Loucy (cell line): ENCODE measurements around the gene CLN5.

Source experiments
- H2AFZ ChIP-seq: fragments of 200-600 bp; sonication (generic); 2 replicates; pipeline ENCODE4 v1.6.0; 2016; ENCODE audit warnings: antibody characterized with exemption, mild to moderate bottlenecking, low read length, moderate library complexity
- H3F3A ChIP-seq: fragments of 200-600 bp; 2 replicates; pipeline ENCODE4 v1.6.0; 2016; ENCODE audit warnings: antibody characterized with exemption, low read depth, mild to moderate bottlenecking
- H3K27me3 ChIP-seq: fragments of 200-600 bp; sonication (generic); 2 replicates; pipeline ENCODE4 v1.6.1; 2014; ENCODE audit warnings: low read length, mild to moderate bottlenecking; ENCODE audit not compliant: insufficient read depth, poor library complexity, severe bottlenecking
- H3K36me3 ChIP-seq: fragments of 200-600 bp; sonication (generic); 2 replicates; pipeline ENCODE4 v1.6.1; 2016; ENCODE audit warnings: low read length; ENCODE audit not compliant: insufficient read depth
- H3K4me1 ChIP-seq: fragments of 200-600 bp; sonication (generic); 2 replicates; pipeline ENCODE4 v1.5.1; 2014; ENCODE audit warnings: low read length, mild to moderate bottlenecking; ENCODE audit not compliant: insufficient read depth, poor library complexity, severe bottlenecking
- H3K4me2 ChIP-seq: fragments of 200-600 bp; sonication (generic); 2 replicates; pipeline ENCODE4 v1.6.0; 2014; ENCODE audit warnings: antibody characterized with exemption, low read length, low read depth, mild to moderate bottlenecking; ENCODE audit not compliant: poor library complexity, severe bottlenecking
- H3K4me3 ChIP-seq: fragments of 200-600 bp; sonication (generic); 2 replicates; pipeline ENCODE4 v1.5.1; 2014; ENCODE audit warnings: low read length, mild to moderate bottlenecking, mixed read lengths; ENCODE audit not compliant: poor library complexity, severe bottlenecking
- H3K79me2 ChIP-seq: fragments of 200-600 bp; sonication (generic); 2 replicates; pipeline ENCODE4 v1.6.1; 2014; ENCODE audit warnings: low read length; ENCODE audit not compliant: insufficient read depth
- H3K9ac ChIP-seq: fragments of 200-600 bp; sonication (generic); 2 replicates; pipeline ENCODE4 v1.6.0; 2014; ENCODE audit warnings: mild to moderate bottlenecking, low read depth, low read length, moderate library complexity; ENCODE audit not compliant: poor library complexity, severe bottlenecking
- H3K9me2 ChIP-seq: fragments of 200-600 bp; sonication (generic); replicated peaks from 2 replicates; pipeline ENCODE4 v1.6.1; 2016; ENCODE audit warnings: low read depth, low read length, mixed read lengths
- H3K9me3 ChIP-seq: fragments of 200-600 bp; sonication (generic); 2 replicates; pipeline ENCODE4 v1.6.1; 2014; ENCODE audit warnings: mild to moderate bottlenecking, antibody characterized with exemption, low read length, low read depth; ENCODE audit not compliant: insufficient read depth
- H4K20me1 ChIP-seq: fragments of 200-600 bp; sonication (generic); 2 replicates; pipeline ENCODE4 v1.6.0; 2014; ENCODE audit warnings: antibody characterized with exemption, low read length, mild to moderate bottlenecking; ENCODE audit not compliant: insufficient read depth, poor library complexity, severe bottlenecking
- EZH2phosphoT487 ChIP-seq: fragments of 200-600 bp; IDR thresholded peaks from 2 replicates; pipeline ENCODE4 v1.6.1; 2018; ENCODE audit warnings: antibody characterized with exemption, mild to moderate bottlenecking, moderate library complexity, borderline replicate concordance
- TF ChIP-seq, protein P1 (sequence below): fragments of 200-600 bp; sonication (generic); conservative IDR thresholded peaks from 2 replicates; pipeline ENCODE4 v1.5.1; 2014; ENCODE audit warnings: mild to moderate bottlenecking, antibody characterized with exemption, low read length

Gene CLN5

DNA sequence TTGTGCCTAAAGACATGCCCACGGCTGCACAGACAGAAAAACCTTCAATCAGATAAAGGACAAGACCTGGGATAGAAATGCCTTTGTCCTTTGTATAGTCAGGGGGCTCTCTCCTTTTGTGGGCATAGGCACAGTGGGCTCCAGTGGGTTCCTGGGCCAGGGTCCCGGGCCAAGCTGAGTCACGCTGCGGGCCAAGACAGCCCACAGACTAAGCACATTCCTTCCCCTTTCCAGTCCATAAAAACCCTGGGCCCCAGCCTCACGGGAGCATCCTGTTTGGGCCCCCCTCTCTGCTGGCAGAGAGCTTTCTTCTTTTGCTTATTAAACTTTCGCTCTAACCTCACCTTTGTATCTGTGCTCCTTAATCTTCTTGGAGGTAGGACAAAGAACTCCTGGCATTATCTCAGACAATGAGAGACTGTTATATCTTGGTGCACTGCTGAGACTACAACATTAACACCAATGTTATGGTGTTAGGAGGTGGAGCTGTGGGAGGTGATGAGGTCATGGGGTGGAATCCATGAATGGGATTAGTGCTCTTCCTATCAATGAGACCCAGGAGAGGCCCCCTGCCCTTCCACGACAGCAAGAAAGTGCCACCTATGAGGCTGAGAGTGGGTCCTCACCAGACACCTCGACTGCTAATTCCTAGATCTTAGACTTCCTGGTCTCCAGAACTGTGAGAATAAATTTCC lies 55.9 kb downstream of the CLN5 start:
- no peak overlapping the region for H3K4me2 ChIP-seq
- H3K9me3 ChIP-seq: no peaks in the 10 kb centered on the region
- no peaks in the 10 kb centered on the region for H4K20me1 ChIP-seq
- H3K4me1 ChIP-seq: no peaks in the 10 kb centered on the region
- H2AFZ ChIP-seq: no peak overlapping the region
- peaks cover 60% of the 10 kb centered on the region; the same call in 1 of the 2 replicates for H3K36me3 ChIP-seq
- TF ChIP-seq, protein P1, sequence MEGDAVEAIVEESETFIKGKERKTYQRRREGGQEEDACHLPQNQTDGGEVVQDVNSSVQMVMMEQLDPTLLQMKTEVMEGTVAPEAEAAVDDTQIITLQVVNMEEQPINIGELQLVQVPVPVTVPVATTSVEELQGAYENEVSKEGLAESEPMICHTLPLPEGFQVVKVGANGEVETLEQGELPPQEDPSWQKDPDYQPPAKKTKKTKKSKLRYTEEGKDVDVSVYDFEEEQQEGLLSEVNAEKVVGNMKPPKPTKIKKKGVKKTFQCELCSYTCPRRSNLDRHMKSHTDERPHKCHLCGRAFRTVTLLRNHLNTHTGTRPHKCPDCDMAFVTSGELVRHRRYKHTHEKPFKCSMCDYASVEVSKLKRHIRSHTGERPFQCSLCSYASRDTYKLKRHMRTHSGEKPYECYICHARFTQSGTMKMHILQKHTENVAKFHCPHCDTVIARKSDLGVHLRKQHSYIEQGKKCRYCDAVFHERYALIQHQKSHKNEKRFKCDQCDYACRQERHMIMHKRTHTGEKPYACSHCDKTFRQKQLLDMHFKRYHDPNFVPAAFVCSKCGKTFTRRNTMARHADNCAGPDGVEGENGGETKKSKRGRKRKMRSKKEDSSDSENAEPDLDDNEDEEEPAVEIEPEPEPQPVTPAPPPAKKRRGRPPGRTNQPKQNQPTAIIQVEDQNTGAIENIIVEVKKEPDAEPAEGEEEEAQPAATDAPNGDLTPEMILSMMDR: no peak
- no peak for TF ChIP-seq EZH2phosphoT487
- H3K79me2 ChIP-seq: no peaks in the 10 kb centered on the region
- no peaks in the 10 kb centered on the region for H3F3A ChIP-seq
- H3K9ac ChIP-seq: no peak overlapping the region
- no peaks in the 10 kb centered on the region for H3K27me3 ChIP-seq
- H3K4me3 ChIP-seq: no peak overlapping the region
- H3K9me2 ChIP-seq: no peaks in the 10 kb centered on the region

DNA sequence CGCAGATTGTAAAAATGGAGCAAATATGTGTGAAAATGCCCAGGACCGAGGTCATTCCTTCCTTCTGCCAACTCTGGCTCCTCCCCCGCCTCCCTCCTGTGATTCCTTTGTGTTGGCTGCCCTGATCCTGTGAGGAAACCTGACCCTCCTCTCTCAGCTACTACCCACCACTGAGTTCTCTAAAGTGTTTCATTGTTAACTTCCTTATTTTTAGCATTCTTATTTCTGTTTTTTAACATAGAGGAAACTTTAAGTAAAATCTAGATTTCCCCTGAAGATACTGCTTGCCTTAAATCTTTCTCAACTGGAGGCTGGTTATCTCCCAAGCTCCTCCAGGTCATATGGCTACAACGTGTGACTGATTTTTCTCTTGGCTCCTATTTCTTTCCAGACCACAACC lies 56.8 kb downstream of the CLN5 start:
- Histone ChIP-seq H4K20me1 (no peaks in the 10 kb centered on the region), H3K9me2 (no peaks in the 10 kb centered on the region), H3K4me2 (no peak overlapping the region), H3K27me3 (no peaks in the 10 kb centered on the region), H3K4me3 (no peak overlapping the region), H3K79me2 (no peaks in the 10 kb centered on the region), H3K4me1 (no peaks in the 10 kb centered on the region), H3K9ac (no peak overlapping the region), H3K9me3 (no peaks in the 10 kb centered on the region), H2AFZ (no peak overlapping the region), H3K36me3 (peaks cover 65% of the 10 kb centered on the region; the same call in 1 of the 2 replicates), H3F3A (no peaks in the 10 kb centered on the region)
- TF ChIP-seq, protein P1: no peak
- no peak for TF ChIP-seq EZH2phosphoT487

DNA sequence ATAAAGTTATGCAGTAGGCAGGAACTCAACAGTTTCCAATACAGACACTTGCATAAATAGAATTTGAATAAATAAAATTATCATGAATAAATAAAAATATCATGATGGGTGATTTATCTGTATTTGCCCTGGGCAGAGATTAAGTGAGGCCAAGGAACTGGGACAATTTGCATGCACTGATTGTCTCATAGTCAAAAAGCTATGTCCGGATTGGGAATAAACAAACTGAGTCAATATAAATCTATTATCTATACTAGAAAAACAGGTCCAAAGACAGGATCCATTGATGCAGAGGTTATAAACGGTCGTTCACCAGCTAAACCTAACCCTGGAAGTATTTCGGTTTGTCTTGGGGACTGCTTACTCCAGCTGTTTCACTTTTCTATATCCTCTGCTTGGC lies 61.3 kb downstream of the CLN5 start:
- Histone ChIP-seq H3K4me1 (no peaks in the 10 kb centered on the region), H3K9ac (no peak overlapping the region), H2AFZ (no peak overlapping the region), H3K4me3 (no peak overlapping the region), H3K9me2 (no peaks in the 10 kb centered on the region), H3F3A (no peaks in the 10 kb centered on the region), H3K27me3 (no peaks in the 10 kb centered on the region), H4K20me1 (no peaks in the 10 kb centered on the region), H3K79me2 (no peaks in the 10 kb centered on the region), H3K36me3 (peaks cover 85% of the 10 kb centered on the region), H3K9me3 (no peaks in the 10 kb centered on the region), H3K4me2 (no peak overlapping the region)
- TF ChIP-seq, protein P1: no peak
- no peak for TF ChIP-seq EZH2phosphoT487
